ENCODE measurements around the gene NHERF2.

NHERF2 gene

GRCh38 chr16:2003827-2004641 lies 22.7 kb upstream of the NHERF2 start:
- FAIRE-seq (no peak), DNase-seq (ENCODE audit: insufficient read length, low spot score) (peak; percentile 96)
- peak; percentile 85 for TF ChIP-seq CTCF (IDR thresholded peaks at IDR 0.05; ENCODE audit: insufficient read depth, missing control alignments)

GRCh38 chr16:2004795-2005517 lies 21.7 kb upstream of the NHERF2 start:
- no peak for DNase-seq (ENCODE audit: insufficient read length, low spot score)
- TF ChIP-seq CTCF (IDR thresholded peaks at IDR 0.05; ENCODE audit: insufficient read depth, missing control alignments) = no peak
- no peak for FAIRE-seq

- no peak for DNase-seq (ENCODE audit: insufficient read length, low spot score)
- peak; percentile 69 for TF ChIP-seq CTCF (IDR thresholded peaks at IDR 0.05; ENCODE audit: insufficient read depth, missing control alignments)
- FAIRE-seq = no peak
Measured at GRCh38 chr16:2005646-2006045, 21.1 kb upstream of the NHERF2 start.

- no peak for DNase-seq (ENCODE audit: insufficient read length, low spot score)
- TF ChIP-seq CTCF (IDR thresholded peaks at IDR 0.05; ENCODE audit: insufficient read depth, missing control alignments) = no peak
- FAIRE-seq = no peak
Measured at GRCh38 chr16:2006317-2006716, 20.4 kb upstream of the NHERF2 start.

GRCh38 chr16:2007081-2007836 lies 19.4 kb upstream of the NHERF2 start:
- no peak for TF ChIP-seq CTCF (IDR thresholded peaks at IDR 0.05; ENCODE audit: insufficient read depth, missing control alignments)
- DNase-seq (ENCODE audit: insufficient read length, low spot score) (no peak), FAIRE-seq (no peak)

GRCh38 chr16:2008009-2008526 lies 18.6 kb upstream of the NHERF2 start:
- no peak for DNase-seq (ENCODE audit: insufficient read length, low spot score)
- TF ChIP-seq CTCF (IDR thresholded peaks at IDR 0.05; ENCODE audit: insufficient read depth, missing control alignments) = no peak
- no peak for FAIRE-seq

Measured in D721Med (cell line).